HG03457 (cell line): ENCODE data around the gene CCNI.
"Not testable (repeated sequence)": the region's sequence is repeated elsewhere in the genome, so short reads cannot be mapped to it uniquely, and the experiment has no call there.

Experiments used
- ATAC-seq: cut with Tn5 transposase; IDR thresholded peaks from one replicate; pipeline ENCODE4 v1.9.1; 2021; ENCODE audit warnings: moderate number of reproducible peaks; ENCODE audit not compliant: unreplicated experiment

CCNI gene

DNA sequence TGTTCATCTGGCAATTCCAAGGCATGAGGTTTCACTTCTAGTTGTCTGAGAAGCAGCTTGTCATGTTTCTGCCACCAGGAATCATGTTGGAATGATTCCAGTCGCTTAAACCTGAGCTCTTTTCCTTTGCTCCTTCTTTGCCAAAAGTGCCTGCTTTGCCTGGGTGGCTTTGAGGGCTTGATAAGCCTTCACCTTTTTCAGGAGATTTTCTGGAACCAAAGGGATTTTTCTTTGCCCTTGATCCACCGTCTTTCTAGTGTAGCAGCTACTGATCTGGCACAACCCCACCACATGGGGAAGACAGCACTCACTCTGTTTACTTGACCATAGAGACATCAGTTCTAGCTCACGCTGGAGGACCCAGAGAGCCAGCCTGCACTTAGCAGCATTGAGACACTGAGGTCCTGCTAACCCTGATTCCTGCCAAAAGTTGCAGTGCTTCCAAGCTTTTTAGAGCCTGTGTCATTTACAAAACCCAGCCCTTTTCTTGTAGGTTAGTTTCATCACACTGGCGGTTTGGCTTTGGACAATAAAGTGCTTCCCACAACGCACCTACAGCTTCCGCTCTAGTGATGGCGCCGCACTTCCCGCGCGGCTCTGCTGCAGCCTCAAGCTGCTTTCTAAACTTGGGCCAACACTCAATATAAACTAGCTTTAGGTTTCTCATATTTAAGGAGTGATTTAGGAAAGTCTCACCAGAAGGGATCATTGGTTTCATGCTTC, 7.3 kb upstream of the CCNI start:
- ATAC-seq = no peak

DNA sequence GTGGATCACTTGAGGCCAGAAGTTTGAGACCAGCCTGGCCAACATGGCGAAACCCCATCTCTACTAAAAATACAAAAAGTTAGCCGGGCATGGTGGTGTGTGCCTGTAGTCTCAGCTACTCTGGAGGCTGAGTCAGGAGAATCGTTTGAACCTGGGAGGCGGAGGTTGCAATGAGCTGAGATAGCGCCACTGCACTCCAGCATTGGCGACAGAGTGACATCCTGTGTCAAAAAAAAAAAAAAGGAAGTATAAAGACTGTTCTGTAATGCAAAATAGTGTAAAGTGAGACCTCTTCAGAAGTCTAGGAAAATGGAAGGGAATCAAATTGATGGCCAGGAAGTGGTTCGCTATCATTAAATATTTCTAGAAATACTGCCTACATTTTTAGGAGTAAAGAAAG, 5.0 kb upstream of the CCNI start:
- not testable (repeated sequence) for ATAC-seq

DNA sequence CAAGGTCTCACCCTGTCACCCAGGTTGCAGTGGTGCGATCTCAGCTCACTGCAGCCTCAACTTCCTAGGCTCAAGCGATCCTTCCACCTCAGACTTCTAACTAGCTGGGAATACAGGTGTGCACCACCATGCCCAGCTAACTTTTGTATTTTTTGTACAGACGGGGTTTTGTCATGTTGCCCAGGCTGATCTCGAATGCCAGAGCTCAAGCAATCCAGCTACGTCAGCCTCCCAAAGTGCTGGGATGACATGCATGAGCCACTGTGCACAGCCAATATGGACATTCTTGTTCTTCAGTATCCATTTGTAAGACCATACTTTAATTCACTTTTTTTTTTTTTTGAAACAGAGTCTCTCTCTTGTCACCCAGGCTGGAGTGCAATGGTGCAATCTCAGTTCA, 3.5 kb upstream of the CCNI start:
- no peak for ATAC-seq

DNA sequence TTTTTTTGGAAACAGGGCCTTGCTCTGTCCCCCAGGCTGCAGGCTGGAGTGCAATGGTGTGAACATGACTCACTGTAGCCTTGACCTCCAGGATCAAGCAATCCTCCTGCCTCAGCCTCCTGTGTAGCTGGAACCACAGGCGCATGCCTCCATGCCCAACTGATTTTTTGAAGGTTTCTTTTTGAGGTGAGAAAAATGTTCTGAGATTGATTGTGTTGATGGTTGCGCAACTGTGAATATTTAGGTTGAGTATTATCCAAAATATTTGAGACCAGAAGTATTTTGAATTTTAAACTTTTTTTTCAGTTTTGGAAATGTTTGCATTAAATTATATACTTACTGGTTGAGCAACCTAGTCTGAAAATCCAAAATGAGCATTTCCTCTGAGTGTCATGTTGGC, 2.6 kb upstream of the CCNI start:
- no peak for ATAC-seq

DNA sequence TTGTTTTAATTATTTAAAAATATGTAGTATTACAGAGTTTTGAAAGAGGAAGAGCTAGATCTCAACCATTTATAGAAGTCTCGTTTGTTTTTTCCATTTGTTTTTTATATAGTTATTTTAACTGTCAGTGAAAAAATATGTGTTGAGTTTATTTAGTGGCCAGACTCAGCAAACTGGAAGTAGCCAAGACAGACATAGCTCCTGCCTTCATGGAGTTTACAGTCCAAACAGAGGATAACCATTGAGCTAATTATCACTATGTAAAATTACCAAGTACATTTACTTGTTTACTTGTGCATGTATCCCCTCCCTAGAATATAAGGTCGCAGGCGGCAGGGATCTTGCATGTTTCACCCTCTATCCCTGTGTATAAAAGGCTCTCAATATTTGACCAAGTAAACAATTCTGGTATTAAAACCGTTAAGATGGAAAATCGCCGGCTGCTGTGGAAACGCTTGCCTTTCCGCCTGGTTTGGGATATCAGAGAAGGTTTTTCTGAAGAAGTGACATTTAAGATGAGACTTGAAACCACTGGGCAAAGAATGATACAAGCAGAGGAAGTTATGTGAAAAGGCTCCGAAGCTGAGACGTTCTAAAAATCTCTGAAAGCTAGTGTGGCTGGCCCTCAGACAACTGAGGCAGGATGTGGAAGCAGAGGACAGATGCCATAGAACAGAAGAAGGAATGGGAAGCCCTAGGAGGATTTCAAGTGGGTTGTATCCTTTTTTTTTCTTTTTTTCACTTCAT, 1.3 kb upstream of the CCNI start:
- no peak for ATAC-seq

DNA sequence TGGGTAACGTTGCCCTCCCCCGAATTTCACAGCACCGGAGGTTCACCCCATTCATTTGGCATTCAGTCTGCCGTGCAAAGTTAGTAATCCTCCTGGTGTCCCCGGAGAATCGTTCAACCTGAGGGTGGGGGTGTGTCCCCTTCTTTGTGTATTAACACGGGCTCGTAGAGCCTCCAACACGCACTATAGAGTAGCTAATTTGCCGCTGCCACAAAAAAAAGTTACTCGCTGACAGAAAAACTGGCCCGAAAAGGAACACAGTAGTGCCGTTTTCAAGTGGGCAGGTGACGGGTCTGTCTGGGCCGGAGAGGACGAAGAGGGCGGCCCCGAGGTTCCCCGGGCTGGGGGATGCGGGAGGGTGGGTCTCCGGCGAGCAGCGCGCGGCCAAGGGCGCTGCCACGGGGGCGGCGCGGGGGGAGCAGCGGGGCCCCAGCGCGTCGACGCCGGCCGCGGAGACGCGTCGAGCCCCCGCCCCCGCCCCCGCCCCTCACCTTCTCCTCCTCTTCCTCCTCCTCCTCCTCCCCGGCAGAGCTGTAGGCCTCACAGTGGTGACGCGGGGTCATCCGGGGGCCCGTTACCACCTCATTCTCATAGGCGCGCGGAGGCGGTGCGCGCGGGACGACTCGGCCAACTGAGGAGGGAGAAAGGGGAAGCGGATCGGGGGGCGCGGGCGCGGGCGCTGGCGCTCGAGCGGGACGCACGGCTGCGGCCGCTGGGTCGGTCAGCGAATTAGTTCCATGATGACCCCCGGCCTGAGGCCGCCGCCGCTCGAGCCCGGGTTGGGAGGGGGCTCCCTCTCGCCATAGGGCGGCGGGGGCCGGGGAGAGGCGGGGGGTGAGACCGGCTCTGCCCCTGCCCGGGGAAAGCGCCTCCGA, 571 bp downstream of the CCNI start:
- peak; percentile 42 for ATAC-seq

DNA sequence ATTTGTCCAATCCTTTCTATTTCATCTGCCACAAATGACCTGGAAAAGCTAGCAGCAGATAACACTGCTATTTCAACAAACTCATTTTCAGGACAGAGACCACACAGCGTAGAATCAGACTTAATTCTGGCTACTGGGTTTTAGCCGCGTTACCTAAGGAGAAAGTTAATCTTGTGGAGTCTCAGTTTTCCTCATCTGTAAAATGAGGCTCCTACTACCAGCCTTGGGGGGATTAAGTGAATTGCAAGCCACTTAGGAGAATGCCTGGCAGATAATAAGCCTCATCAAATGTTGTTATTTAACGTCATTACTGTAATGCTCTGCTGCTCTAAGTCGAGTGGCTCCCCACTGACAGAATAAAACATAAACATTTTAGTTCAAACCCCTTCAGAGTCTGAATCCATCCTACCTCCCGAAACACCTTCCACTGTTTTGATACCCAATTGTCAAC, 1.4 kb downstream of the CCNI start:
- no peak for ATAC-seq

DNA sequence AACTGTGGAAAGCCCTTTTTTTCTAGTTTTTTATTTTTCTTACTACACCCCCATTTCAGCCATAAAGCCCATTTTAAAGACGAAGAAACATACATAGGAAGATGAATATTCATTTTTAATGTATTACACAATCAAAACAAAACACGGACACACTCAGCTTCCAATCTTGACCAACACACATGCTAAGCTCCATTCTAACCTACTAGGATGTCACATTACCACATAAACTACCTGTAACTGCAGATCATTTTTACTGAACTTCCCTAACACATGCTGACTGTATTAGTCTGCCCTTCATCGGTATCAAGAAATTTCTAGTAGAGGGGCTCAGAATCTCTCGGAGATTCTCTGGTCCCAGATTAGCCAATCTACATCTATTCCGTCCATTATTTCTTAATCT, 1.8 kb downstream of the CCNI start:
- no peak for ATAC-seq

DNA sequence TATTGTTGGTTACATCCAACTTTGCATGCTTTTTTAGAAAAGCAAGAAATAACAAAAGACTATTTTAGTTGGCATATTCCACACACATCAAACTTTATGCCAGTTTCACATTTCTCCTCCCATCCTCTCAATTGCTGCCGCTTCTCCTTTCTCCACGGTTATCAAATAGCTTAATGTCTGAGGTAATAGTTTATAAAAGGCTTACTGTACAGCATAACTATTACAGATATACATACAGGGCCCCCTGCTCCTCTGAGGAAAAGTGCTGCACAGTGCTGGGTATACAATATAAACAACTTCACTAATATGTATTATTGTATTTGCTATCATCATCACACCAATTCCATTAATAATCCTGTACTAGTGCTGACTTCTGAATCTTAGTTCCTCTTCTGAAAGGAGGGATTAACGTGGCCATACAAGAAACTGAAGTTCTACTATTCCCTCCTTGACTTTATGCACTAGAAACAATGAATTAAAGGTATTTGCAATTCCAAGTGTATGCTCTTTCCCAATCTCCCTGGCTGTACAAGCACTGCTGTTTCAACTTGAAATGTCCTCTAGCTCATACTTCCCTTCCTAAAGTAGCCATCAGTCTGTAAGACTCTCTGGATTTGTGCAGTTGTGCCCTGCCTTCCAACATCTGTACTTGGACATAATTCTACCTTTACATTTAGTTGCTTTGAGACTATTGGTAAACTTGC, 2.5 kb downstream of the CCNI start:
- ATAC-seq = no peak

DNA sequence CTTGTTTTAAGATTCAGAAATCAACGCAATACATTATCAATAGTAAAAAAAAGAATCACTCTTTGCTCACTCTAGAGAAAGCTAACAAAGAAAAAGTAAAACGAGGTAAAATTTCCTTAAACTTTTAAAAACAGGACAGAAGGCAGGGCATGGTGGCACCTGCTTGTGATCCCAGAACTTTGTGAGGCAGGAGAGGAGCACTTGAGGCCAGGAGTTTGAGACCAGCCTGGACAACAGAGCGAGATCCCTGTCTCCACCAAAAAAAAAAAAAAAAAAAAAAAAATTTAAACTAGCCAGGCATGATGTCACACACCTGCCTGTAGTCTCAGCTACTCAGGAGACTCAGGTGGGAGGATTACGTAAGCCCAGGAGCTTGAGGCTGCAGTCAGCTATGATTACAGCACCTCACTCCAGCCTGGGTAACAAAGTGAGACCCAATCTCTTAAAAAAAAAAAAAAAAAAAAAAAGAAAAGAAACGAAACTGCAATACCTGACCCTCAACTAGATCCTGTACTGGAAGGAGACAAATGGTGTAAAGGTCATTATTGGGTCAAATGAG, 3.5 kb downstream of the CCNI start:
- no peak for ATAC-seq

DNA sequence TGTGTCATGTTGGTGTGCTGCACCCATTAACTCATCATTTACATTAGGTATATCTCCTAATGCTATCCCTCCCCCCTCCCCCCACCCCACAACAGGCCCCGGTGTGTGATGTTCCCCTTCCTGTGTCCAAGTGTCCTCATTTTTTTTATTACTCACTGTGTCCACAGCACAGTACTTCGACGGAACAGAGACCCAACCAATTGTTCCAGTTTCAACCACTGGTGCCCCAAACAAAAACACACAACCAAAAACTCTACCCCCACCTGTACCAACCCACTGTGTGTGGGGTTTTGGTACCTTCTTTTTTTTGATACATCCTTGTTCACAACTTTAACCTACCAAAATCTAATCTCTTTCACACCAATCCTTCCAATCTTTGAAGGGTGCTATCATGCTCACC, 6.3 kb downstream of the CCNI start:
- not testable (repeated sequence) for ATAC-seq

DNA sequence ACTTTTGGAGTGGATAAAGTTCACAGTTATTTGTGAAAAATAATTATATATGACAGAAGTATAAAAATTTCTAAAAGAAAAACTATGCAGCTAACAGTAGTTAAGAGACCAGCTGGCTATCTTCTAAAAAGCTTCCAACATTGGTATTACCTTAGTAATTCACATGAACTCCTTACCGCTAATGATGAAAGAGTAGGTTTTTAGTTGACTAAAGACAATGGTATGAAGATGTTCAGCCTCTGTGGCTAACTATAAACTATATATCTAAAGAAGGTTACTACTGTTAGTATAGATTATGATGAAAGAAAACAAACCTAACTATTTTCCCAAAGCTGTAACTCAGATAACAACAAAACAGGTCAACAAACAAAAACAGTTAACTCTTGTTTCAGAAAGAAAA, 10.4 kb downstream of the CCNI start:
- no peak for ATAC-seq

DNA sequence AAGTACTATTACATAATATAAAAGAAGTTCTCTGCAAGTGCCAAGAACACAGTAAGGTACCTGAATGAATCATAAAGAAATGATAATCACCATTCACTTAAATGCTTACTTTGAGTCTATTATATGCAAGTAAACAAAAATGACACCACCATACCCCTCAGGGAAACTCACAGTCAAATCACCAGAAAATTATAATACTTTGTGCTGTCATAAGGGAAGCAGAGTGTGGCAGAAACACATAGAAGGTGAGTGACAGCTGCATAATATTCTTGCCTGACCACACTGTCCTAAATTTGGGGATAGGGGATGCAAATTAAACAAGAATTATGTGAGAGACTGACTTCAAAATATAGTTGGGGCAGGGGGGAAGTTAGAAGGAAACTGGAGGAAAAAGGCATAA, 12.9 kb downstream of the CCNI start:
- ATAC-seq = no peak

DNA sequence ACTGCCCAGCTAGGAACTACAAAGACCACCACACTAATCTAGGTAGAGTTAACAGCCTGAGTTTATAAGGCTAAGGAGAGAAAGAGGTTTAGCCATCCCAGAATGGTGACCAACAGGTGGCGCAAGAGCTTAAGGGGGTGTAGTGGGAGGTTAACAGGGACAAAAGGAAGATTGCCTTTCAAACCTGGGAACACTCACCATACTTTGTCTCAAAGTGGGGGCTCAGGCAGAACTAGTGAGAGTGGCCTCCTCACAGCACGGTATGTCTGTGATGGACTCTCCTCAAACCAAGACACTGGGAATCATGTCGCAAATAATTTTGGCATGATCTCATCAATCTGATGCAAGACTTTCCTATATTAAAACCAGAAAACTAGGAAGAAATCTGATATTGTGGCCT, 23.4 kb downstream of the CCNI start:
- no peak for ATAC-seq

DNA sequence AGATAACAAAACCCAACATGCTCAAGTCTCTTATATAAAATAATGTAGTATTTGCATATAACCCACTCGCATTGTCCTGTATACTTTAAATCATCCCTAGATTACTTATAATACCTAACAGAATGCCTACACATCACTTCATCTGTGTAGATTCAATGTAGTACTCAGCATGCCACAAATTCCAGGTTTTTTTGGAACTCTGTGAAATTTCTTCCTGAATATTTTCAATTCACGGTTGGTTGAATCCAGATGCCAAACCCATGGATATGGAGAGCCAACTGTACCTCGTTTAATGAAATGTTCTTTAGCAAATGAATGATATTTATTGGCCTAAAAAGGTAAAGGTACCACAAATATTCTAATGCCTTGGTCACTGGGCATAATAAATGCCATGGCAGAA, 24.8 kb downstream of the CCNI start:
- no peak for ATAC-seq

DNA sequence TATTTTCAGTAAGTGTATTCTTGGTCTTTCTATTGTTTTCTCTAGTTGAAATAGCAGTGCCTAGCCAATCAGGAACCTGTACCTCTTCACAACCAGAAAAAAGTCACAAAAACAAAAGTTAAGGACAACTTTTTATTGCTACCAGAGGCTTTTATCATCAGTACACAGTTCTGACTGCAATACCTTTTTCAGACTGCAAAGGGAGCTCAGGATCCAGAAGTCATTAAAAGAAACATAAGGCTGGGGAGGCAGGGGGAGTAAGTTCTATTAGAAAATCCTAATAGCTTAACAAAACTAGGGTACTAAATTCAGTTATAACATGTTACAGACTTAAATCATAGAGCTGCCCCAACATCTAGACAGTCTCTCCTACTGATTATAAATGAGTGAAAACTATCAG, 28.8 kb downstream of the CCNI start:
- ATAC-seq = no peak

DNA sequence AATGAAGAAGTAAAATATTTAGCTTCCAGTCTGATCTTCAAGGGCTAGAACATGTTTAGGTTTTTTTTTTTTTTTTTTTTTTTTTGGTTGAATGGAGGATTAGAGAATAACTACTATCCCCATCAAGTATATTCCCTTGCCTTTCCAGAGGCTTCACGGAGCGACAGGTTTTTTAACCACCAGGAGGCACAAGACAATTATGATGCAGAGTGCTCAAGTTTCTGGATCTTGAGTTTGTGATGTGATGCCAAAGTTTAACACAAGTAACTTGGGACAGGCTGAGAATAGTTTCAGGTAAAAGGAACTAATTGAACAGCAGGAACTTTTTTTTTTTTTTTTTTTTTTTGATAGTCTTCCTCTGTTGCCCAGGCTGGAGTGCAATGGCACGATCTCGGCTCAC, 30.3 kb downstream of the CCNI start:
- no peak for ATAC-seq

DNA sequence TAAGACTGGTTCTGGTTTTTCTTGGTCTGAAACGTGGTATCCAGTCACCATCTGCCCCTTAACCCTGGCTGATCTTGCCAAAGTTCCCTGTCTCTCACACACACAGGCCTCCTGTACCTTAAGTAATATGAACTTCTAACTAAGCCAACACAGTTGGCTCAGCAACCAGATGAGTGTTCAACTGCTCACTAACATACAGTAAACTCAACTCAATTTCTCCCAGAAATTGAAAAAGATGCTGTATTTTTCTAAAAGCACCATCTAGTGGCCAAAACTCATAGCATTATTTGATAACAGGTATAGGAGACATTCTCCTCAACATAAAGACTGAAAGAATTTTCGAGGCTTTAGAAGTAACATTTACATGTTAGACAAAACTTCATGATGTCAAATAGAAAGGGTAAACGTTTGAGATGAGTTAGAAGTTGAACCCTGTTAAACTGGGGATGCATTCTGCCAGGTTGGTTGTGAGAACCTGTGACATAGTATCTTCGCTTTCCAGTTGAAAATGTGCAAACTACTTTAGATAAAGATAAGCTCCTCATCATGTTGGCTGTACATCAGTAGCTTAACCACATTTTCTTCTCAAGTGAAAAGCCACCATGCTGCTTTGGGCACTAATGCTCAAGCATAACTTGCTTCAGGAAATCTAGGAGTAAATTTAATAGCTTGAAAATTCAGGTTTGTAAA, 31.2 kb downstream of the CCNI start:
- ATAC-seq = no peak

DNA sequence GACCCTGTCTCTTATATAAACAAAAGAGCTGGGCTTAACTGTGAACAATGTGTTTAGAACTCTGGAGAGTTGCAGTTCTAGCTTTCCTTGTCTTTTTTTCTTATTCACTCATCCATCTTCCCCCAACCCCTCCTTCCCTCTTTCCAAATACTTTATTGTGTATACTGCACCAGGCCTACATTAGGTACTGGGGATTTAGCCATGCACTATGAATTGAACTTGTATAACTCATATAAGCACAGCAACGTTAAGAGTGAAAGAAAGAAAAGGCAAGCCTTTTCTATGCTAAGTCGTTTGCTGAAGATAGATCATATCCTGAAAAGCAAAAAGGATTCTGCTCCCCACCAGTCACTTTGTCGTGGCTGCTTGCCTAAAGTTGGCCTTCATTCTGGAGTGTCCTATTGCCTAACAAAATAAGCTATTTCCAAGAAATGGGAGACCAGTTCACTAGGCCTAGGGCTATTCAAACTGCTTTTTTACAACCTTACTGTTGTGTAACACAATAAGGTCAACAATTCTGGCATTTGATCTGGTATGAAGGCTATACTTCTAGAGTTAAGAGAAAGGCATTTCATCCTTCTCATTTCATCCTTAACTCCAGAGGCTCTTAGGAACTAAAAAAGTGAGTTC, 32.2 kb downstream of the CCNI start:
- no peak for ATAC-seq
